Measurements from ENCODE around the gene GRAMD2B. TPM values are rescaled to one million over a fixed set of nuclear protein-coding genes. Genes with fewer than 3 reads are reported as not detected.

The GRAMD2B gene
- total and polyA plus RNA-seq, 2 of the 8 experiments (the other 6 are each of a cell fraction or from before 2014, with no cell fraction given): 6.4 to 9.4 TPM

GRCh38 chr5:126481243-126481642, 58.0 kb downstream of the GRAMD2B start (continued):
- no peak for TF ChIP-seq CHD7 (IDR thresholded peaks at IDR 0.05; ENCODE audit: insufficient replicate concordance, low read length)
- no peak for TF ChIP-seq MAFK (IDR thresholded peaks at IDR 0.05; ENCODE audit: low read depth, low read length)
- no peak for TF ChIP-seq JUND (IDR thresholded peaks at IDR 0.05; ENCODE audit: low read length)
- no peak for TF ChIP-seq ATF2 (IDR thresholded peaks at IDR 0.05; ENCODE audit: low read length)
- TF ChIP-seq KDM1A (IDR thresholded peaks at IDR 0.05; ENCODE audit: borderline replicate concordance, low read length): no peak
- no peak for TF ChIP-seq CHD1 (IDR thresholded peaks at IDR 0.05; ENCODE audit: low read depth, low read length)
- no peak for TF ChIP-seq POLR2AphosphoS5 (IDR thresholded peaks at IDR 0.05; ENCODE audit: low read depth, low read length)
- TF ChIP-seq ASH2L (IDR thresholded peaks at IDR 0.05; ENCODE audit: low read length): no peak
- no peak for TF ChIP-seq CEBPB (IDR thresholded peaks at IDR 0.05; ENCODE audit: low read depth, low read length)
- TF ChIP-seq SIX5 (IDR thresholded peaks at IDR 0.05; ENCODE audit: low read depth, low read length): no peak
- TF ChIP-seq TBP (IDR thresholded peaks at IDR 0.05; ENCODE audit: low read depth, low read length): no peak
- no peak for TF ChIP-seq ZNF274 (IDR thresholded peaks at IDR 0.05; ENCODE audit: borderline replicate concordance, extremely low read depth, low read length)

Measured in H1 (cell line).